ENCODE data around the gene GRIN3B.

DNA sequence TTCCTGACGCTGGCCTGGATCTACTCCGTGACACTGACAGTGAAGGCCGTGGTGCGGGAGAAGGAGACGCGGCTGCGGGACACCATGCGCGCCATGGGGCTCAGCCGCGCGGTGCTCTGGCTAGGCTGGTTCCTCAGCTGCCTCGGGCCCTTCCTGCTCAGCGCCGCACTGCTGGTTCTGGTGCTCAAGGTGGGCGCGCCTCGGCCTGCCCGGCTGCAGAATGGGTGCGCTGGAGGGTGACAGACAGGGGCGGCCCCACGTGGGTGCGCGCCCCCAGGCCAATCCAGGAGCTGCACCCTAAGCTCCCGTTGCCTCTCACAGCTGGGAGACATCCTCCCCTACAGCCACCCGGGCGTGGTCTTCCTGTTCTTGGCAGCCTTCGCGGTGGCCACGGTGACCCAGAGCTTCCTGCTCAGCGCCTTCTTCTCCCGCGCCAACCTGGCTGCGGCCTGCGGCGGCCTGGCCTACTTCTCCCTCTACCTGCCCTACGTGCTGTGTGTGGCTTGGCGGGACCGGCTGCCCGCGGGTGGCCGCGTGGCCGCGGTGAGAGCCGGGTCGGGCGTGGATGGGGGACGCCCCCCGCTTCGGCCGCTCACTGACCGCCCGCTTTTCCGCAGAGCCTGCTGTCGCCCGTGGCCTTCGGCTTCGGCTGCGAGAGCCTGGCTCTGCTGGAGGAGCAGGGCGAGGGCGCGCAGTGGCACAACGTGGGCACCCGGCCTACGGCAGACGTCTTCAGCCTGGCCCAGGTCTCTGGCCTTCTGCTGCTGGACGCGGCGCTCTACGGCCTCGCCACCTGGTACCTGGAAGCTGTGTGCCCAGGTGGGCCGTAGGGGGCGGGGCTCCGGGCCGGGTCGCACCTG is 46.8 kb downstream of the GRIN3B start:
- no peak for TF ChIP-seq POLR2AphosphoS5 (IDR thresholded peaks at IDR 0.05)
- TF ChIP-seq, protein P1, sequence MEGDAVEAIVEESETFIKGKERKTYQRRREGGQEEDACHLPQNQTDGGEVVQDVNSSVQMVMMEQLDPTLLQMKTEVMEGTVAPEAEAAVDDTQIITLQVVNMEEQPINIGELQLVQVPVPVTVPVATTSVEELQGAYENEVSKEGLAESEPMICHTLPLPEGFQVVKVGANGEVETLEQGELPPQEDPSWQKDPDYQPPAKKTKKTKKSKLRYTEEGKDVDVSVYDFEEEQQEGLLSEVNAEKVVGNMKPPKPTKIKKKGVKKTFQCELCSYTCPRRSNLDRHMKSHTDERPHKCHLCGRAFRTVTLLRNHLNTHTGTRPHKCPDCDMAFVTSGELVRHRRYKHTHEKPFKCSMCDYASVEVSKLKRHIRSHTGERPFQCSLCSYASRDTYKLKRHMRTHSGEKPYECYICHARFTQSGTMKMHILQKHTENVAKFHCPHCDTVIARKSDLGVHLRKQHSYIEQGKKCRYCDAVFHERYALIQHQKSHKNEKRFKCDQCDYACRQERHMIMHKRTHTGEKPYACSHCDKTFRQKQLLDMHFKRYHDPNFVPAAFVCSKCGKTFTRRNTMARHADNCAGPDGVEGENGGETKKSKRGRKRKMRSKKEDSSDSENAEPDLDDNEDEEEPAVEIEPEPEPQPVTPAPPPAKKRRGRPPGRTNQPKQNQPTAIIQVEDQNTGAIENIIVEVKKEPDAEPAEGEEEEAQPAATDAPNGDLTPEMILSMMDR (IDR thresholded peaks at IDR 0.05): no peak
- TF ChIP-seq EP300 (IDR thresholded peaks at IDR 0.05): no peak
